Neural crest cell (in vitro differentiated cells): ENCODE results near the gene PROM2. TPM values are rescaled to one million over a fixed set of nuclear protein-coding genes. Genes with fewer than 3 reads are reported as not detected.

Experiments
- DNase-seq: peaks from one replicate; pipeline ENCODE4 v3.0.0; 2021; ENCODE audit warnings: low read depth, mixed read lengths, low spot score
- H3K27ac Mint-ChIP-seq: one replicate; pipeline ENCODE4 v1.8.0; 2021; ENCODE audit warnings: mild to moderate bottlenecking, mixed read lengths; ENCODE audit not compliant: unreplicated experiment
- H3K27me3 Mint-ChIP-seq: 2 replicates; pipeline ENCODE4 v1.8.0; 2021; ENCODE audit warnings: low read depth, mild to moderate bottlenecking, mixed read lengths
- H3K36me3 Mint-ChIP-seq: 2 replicates; pipeline ENCODE4 v1.8.0; 2021; ENCODE audit warnings: low read depth, mild to moderate bottlenecking, mixed read lengths
- H3K4me1 Mint-ChIP-seq: 2 replicates; pipeline ENCODE4 v1.8.0; 2021; ENCODE audit warnings: mixed read lengths
- H3K4me3 Mint-ChIP-seq: one replicate; pipeline ENCODE4 v1.8.0; 2021; ENCODE audit warnings: mild to moderate bottlenecking, mixed read lengths
- H3K9me3 Mint-ChIP-seq: 2 replicates; pipeline ENCODE4 v1.8.0; 2021; ENCODE audit warnings: mixed read lengths
- total RNA-seq: library from RNA; stranded (reverse); gene quantifications from 2 replicates; pipeline ENCODE4 v1.2.1, GENCODE V29; 2021
- TF ChIP-seq, protein P1 (sequence below): fragments of 200-600 bp; sonication (generic); conservative IDR thresholded peaks from 2 replicates; pipeline ENCODE4 v1.5.0; 2021; ENCODE audit warnings: antibody characterized with exemption, mild to moderate bottlenecking

The PROM2 gene
- total RNA-seq, 1 donor from 2014 or later = 1.8 TPM

DNA sequence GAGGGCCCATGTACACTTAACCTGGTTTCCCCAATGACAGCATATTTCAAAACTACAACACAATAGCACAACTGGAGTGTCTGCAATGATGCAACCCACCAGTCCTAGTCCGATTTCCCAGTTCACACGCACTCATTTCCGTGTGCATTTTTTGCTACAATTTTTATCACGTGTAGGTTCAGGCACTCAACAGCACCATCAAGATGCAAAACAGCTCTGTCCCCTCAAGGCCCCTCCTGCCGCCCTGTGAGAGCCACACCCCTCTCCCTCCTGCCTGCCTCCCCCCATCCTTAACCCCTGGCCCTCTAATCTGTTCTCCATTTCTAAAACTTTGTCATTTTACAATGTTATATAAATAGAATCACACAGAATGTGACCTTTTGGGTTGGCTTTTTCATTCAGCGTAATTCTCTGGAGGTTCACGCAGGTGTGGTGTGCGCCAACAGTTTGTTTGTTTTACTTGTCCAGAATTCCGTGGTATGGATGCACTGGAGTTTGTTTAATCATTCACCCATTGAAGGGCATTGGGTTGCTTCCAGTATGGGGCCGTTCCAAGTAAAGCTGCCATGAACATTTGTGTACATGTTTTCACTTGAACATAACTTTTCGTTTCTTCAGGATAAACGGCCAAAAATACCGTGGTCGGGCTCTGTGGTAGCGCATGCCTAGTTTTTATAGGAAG is 31.3 kb downstream of the PROM2 start:
- H3K4me1 Mint-ChIP-seq = peaks cover 4% of the 10 kb centered on the region
- H3K27ac Mint-ChIP-seq = no peak overlapping the region
- no peak overlapping the region for H3K4me3 Mint-ChIP-seq
- no peaks in the 10 kb centered on the region for H3K27me3 Mint-ChIP-seq
- no peak for DNase-seq
- no peaks in the 10 kb centered on the region for H3K36me3 Mint-ChIP-seq
- TF ChIP-seq, protein P1, sequence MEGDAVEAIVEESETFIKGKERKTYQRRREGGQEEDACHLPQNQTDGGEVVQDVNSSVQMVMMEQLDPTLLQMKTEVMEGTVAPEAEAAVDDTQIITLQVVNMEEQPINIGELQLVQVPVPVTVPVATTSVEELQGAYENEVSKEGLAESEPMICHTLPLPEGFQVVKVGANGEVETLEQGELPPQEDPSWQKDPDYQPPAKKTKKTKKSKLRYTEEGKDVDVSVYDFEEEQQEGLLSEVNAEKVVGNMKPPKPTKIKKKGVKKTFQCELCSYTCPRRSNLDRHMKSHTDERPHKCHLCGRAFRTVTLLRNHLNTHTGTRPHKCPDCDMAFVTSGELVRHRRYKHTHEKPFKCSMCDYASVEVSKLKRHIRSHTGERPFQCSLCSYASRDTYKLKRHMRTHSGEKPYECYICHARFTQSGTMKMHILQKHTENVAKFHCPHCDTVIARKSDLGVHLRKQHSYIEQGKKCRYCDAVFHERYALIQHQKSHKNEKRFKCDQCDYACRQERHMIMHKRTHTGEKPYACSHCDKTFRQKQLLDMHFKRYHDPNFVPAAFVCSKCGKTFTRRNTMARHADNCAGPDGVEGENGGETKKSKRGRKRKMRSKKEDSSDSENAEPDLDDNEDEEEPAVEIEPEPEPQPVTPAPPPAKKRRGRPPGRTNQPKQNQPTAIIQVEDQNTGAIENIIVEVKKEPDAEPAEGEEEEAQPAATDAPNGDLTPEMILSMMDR = no peak
- H3K9me3 Mint-ChIP-seq = no peaks in the 10 kb centered on the region

DNA sequence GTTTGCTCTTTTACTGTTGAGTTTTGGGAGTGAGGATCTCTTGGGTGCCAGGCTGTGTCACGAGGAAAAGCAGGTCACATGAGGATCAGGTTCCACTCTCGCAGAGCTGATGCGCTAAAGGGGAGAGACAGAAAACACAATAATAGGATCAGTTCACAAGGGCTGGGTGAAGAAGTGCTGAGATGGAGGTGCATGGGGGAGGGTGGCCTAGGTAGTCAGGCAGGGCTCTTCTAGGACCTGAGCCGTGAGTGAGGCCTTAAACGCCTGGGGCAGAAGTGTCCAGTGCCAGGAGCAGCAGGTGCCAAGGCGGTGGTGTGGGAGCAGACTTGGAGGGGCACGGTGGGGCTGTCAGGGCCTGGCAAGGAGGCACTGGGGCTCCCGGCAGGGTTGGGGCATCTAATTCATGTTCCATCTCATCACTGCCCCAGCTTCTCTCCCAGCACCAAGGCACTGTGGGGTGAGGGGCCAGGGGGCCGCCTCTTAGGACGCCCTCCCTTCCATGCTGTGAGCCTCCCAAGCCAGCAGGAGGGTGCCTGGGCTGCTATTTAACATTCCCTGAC is 32.2 kb downstream of the PROM2 start:
- H3K36me3 Mint-ChIP-seq = no peaks in the 10 kb centered on the region
- no peaks in the 10 kb centered on the region for H3K27me3 Mint-ChIP-seq
- peaks cover 4% of the 10 kb centered on the region for H3K4me1 Mint-ChIP-seq
- H3K9me3 Mint-ChIP-seq = no peaks in the 10 kb centered on the region
- peak overlapping the region; percentile 15 for H3K27ac Mint-ChIP-seq
- TF ChIP-seq, protein P1 = no peak
- no peak for DNase-seq
- no peak overlapping the region for H3K4me3 Mint-ChIP-seq

DNA sequence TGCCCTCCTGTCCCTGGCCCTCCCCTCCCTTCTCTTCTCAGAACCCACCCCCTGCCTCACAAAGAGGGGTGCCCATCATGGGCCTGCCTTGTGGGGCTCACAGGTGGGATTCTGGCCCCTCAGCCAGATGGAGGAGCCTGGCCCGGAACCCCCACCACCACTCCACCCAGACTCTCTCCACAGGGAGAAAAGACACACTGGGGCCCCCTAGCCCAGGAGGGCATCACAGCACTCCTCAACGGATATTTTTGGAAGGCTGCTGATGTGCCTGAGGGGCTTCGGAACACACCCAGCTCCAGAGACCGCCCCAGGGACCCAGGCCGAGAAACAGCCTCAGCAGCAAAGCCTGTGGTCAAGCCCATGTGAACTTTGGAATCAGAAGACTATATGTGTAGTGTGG is 32.8 kb downstream of the PROM2 start:
- no peaks in the 10 kb centered on the region for H3K27me3 Mint-ChIP-seq
- H3K4me3 Mint-ChIP-seq = no peak overlapping the region
- no peaks in the 10 kb centered on the region for H3K9me3 Mint-ChIP-seq
- TF ChIP-seq, protein P1 = no peak
- peaks cover 4% of the 10 kb centered on the region for H3K4me1 Mint-ChIP-seq
- H3K36me3 Mint-ChIP-seq = no peaks in the 10 kb centered on the region
- H3K27ac Mint-ChIP-seq = peak overlapping the region; percentile 6
- no peak for DNase-seq

DNA sequence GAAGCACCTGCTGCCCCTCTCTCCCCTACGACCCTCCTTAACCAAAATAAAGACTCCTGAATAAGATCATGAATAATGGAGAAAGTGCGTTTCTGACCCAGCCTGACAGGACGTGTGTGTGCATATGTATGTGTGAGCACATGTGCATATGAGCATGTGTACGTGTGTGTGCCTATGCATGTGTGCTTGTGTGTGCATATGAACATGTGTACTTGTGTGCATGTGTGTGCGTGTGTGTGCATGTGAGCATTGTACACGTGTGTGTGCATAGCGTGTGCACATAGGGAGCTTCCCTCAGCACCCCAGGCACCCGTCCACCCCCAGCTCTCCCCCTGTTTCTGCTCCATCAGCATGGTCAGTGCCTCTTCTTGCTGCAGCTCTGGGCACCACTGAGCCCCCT is 33.6 kb downstream of the PROM2 start:
- no peak for DNase-seq
- TF ChIP-seq, protein P1 = no peak
- Mint-ChIP-seq H3K4me1 (peaks cover 4% of the 10 kb centered on the region), H3K9me3 (no peaks in the 10 kb centered on the region), H3K27me3 (no peaks in the 10 kb centered on the region), H3K36me3 (no peaks in the 10 kb centered on the region), H3K4me3 (no peak overlapping the region), H3K27ac (peak overlapping the region; percentile 76)

DNA sequence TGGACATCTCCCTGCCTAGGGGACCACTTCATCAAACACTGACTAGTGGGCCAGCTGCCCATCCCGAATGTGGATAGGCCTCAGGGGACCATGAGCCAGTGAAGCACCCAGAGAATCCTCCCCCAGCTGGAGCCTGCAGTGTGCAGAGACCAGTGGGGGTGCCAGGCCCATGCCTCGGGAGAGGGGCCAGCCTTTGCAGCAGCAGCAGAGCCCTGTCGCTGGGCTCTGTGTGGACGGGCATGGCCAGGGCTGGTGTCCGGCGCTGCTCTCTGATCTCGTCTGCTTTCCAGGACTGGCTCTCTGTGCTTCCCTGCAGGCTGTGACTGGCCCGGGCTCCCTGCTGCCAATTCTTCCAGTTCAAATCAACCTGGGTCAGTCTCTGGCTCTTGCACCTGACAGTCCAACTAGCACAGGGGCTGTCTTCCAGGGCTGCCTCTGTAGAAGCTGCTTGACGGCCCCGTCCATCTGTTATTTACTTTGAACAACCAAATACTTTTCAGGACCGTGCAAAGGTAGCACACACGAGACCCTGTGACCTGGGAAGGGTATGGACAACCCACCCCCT is 34.3 kb downstream of the PROM2 start:
- Mint-ChIP-seq H3K36me3 (no peaks in the 10 kb centered on the region), H3K9me3 (no peaks in the 10 kb centered on the region), H3K4me1 (peaks cover 4% of the 10 kb centered on the region), H3K27ac (no peak overlapping the region), H3K27me3 (no peaks in the 10 kb centered on the region), H3K4me3 (no peak overlapping the region)
- DNase-seq = no peak
- TF ChIP-seq, protein P1 = no peak
